RWPE1 (cell line): ENCODE data around the gene SLC25A21.

Experiments
- CTCF ChIA-PET: fragments of 350-600 bp; sonication (Branson Sonifier 250); formaldehyde crosslinking; extraction: SDS; loops from one replicate; lab custom pipeline; 2021; lab: Yijun Ruan, JAX
- POLR2A ChIA-PET: fragments of 400-600 bp; formaldehyde crosslinking; extraction: SDS; loops from one replicate; lab custom pipeline; 2020; ENCODE audit warnings: antibody characterized with exemption; ENCODE audit not compliant: low non-redundant PET; lab: Yijun Ruan, JAX
- DNase-seq: peaks from one replicate; pipeline ENCODE4 v3.0.0; 2012; ENCODE audit warnings: low spot score
- H3K27ac ChIP-seq: fragments of 450-650 bp; 2 replicates; pipeline ENCODE4 v1.5.1; 2017
- TF ChIP-seq, protein P1 (sequence below): fragments of 450-650 bp; conservative IDR thresholded peaks from 2 replicates; pipeline ENCODE4 v1.5.1; 2017; ENCODE audit warnings: low read depth, mild to moderate bottlenecking

The SLC25A21 gene

DNA sequence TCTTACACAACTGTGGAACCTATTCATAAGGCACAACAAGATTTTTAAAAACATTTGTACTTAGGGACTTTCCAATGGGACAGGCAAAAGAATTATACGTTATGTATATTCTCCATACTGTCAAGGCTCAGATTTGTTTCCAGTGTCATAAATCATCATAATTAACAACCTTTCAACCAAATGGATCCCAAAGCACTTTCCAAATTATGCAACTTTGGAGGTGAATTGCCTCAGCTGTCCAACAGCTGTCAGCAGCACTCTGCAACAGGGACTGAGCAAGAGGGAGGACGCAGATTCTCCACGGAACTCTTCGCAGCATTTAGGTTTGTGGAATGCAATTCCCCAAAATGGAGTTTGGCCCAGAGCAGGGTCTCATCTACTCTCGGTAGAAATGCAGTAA, 324.2 kb downstream of the SLC25A21 start:
- no peak for DNase-seq
- POLR2A ChIA-PET = no interaction called here
- H3K27ac ChIP-seq = no peak overlapping the region
- TF ChIP-seq, protein P1, sequence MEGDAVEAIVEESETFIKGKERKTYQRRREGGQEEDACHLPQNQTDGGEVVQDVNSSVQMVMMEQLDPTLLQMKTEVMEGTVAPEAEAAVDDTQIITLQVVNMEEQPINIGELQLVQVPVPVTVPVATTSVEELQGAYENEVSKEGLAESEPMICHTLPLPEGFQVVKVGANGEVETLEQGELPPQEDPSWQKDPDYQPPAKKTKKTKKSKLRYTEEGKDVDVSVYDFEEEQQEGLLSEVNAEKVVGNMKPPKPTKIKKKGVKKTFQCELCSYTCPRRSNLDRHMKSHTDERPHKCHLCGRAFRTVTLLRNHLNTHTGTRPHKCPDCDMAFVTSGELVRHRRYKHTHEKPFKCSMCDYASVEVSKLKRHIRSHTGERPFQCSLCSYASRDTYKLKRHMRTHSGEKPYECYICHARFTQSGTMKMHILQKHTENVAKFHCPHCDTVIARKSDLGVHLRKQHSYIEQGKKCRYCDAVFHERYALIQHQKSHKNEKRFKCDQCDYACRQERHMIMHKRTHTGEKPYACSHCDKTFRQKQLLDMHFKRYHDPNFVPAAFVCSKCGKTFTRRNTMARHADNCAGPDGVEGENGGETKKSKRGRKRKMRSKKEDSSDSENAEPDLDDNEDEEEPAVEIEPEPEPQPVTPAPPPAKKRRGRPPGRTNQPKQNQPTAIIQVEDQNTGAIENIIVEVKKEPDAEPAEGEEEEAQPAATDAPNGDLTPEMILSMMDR = no peak
- CTCF ChIA-PET = no interaction called here

DNA sequence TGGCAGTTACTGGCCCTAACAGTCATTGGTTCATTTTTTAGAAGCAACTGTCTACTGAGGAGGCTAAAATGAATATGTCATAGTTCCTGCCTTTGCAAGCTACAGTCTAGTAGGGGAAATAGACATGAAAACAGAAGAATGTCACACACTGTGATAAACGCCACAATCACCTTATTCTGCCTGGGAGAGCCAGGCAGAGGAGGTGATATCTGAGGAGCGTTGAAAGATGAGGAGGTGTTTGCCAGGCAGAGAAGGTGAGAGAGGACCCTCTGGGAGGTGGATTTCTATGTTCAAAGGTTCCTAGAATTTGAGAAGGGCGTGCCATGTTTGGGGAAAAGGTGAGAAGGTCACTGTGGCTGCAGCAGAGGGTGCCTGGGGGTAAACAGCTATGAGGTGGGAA, 325.0 kb downstream of the SLC25A21 start:
- TF ChIP-seq, protein P1 = no peak
- H3K27ac ChIP-seq = no peak overlapping the region
- DNase-seq = no peak
- ChIA-PET CTCF (no interaction called here), POLR2A (no interaction called here)

DNA sequence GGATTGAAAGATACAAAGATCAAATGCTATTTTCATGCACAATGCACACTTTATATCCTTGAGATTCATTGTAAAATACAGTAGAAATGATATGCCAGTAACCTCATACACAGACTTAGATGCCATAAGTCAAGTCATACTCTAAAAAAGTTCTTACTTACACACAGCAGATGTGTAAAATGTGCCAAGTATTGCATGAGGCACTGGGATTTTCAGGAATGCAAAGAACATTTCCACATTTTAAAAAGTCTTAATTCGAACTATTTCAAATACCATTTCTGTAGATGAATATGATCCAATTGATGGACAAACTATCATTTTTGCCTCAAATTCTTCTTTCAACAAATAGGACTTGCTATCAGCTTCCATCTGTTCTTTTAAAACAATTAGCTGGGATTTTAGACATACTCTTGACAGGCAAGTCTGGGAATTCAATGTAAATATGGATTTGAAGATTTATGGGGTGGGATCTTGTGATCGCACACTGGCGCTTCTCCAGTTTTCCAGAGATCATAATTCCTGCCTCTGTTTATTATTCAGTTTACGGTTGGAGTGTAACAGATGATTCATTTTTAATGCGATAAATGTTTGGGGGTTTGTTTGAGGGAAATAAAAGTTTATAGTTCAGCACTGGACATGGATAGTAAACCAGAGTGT, 326.9 kb downstream of the SLC25A21 start:
- TF ChIP-seq, protein P1 = no peak

DNA sequence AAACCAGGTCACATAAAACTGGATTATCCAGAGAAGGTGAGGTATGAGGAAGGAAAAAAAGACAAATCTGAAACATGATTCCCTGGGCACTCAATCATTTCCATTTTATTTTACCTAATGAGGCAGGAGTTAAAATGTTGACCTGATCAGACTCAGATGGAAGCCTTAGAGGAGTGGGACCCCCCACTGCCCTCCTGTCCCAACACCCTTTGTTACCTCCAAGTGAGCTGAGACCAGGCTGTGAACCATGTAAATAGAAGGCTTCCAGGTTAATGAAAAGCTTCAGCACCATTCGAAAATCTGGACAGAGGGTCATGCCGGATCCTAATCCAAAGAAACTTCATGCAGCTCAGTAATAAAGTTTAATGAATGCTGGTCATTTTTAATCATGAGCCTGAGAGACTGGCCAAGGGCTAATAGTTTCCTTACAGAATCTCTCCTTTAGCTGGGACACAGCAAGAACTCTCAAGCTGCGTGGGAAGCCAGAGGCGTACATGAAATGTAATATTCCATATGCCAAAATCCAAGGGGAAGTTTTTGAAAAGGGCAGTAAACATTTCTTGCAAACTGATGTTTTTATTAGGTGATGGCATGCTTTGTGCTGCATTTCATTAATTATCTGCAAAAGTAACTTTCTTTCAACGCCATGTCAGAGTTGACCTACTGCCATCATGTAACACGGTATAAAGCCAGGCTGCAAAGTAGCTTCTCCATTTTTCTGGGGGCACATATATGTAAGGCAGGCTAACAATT, 327.8 kb downstream of the SLC25A21 start:
- CTCF ChIA-PET = interaction anchor here (0.5 to 0.9 kb wide), 2 partner anchors 56 to 63 kb away, joined by 3 to 4 read pairs; no protein-coding TSS in a partner anchor
- POLR2A ChIA-PET = no interaction called here
- TF ChIP-seq, protein P1 = no peak
- H3K27ac ChIP-seq = no peak overlapping the region
- no peak for DNase-seq

More for the DNA sequence above, 326.9 kb downstream of the SLC25A21 start:
- CTCF ChIA-PET = interaction anchor here (0.7 kb wide), 1 partner anchor 902 kb away, joined by 4 read pairs; no protein-coding TSS in a partner anchor
- H3K27ac ChIP-seq = no peak overlapping the region
- DNase-seq = no peak
- POLR2A ChIA-PET = no interaction called here

DNA sequence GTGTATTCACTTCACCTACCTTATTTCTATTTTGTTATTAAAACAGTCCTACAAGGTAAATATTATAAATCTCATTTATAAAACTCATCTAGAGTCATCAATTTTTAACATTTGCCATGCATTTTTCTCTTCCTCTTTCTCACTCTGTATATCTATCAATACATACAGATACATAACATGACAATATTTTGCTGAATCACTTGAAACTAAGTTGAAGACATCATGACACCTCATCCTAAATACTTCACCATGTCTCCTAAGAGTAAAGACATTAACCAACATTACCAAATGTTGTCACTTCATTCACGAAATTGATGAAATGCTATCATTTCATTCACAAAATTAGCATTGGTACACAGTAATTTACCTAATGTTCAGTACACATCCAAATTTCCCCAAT, 329.0 kb downstream of the SLC25A21 start:
- TF ChIP-seq, protein P1 = no peak
- POLR2A ChIA-PET = no interaction called here
- no peak overlapping the region for H3K27ac ChIP-seq
- CTCF ChIA-PET = no interaction called here
- DNase-seq = no peak

DNA sequence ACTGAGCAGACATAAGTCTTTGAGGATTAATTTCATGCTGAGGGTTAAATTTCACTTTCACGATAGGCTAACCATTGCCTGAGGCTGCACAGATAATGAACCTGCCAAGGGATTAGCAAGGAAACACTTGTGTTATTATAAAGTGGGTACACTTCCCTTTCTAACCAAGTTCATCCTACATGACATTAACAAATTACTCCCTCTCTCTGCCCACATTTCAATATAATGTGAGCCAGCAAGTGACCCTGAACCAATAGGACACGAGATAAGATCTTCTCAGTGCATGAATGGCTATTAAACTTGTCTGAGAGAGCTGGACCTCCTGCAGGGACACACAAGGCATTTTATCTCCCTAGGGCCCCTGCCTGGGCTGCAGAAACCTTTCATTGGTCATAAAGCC, 337.3 kb downstream of the SLC25A21 start:
- TF ChIP-seq, protein P1 = no peak
- ChIA-PET POLR2A (no interaction called here), CTCF (no interaction called here)
- no peak for DNase-seq
- H3K27ac ChIP-seq = no peak overlapping the region
